ENCODE measurements around the gene RUFY3.

Gene RUFY3

GRCh38 chr4:70841951-70842350 lies 120.2 kb downstream of the RUFY3 start:
- no peak for DNase-seq (ENCODE audit: low spot score)

GRCh38 chr4:70842761-70843435 lies 121.1 kb downstream of the RUFY3 start:
- DNase-seq (ENCODE audit: low spot score): no peak

- DNase-seq (ENCODE audit: low spot score): no peak
These were observed 122.4 kb downstream of the RUFY3 start for GRCh38 chr4:70844180-70844579.

GRCh38 chr4:70849291-70849690 lies 127.5 kb downstream of the RUFY3 start:
- DNase-seq (ENCODE audit: low spot score): no peak

- DNase-seq (ENCODE audit: low spot score): no peak
These were observed 133.7 kb downstream of the RUFY3 start for GRCh38 chr4:70855464-70855863.
